ENCODE results near the gene WEE2. TPM values are rescaled to one million over a fixed set of nuclear protein-coding genes. Genes with fewer than 3 reads are reported as not detected.

WEE2 gene
- total RNA-seq, 4 donors from 2014 or later: not detected

GRCh38 chr7:141709318-141709717 is 1.2 kb downstream of the WEE2 start:
- intact Hi-C loops (cut with DNase I; ENCODE audit: low total_unique reads): no loop called here
- no peak for DNase-seq
- Histone ChIP-seq H3K36me3 (no peaks in the 10 kb centered on the region), H3K9me3 (no peaks in the 10 kb centered on the region), H3K4me1 (peaks cover 0 to 22% (median 6%) of the 10 kb centered on the region in 4 donors), H3K4me3 (no peak overlapping the region), H3K27me3 (no peaks in the 10 kb centered on the region), H3K27ac (no peak overlapping the region)
- in situ Hi-C loops (cut with MboI; ENCODE audit: low pct_ligation_motif_present in 1 of 4, low pct_unique_long_range_greater_than_20kb in 1 of 4, low sequenced_read_pairs in 3 of 4): no loop called here
- 79 to 96% methylated on average over 2 of the region's 2 CpGs for WGBS, 2 donors (ENCODE audit: low coverage in 1 of 2)
- TF ChIP-seq CTCF (IDR thresholded peaks at IDR 0.05): no peak
- TF ChIP-seq POLR2A (IDR thresholded peaks at IDR 0.05): no peak
- no peak for TF ChIP-seq POLR2AphosphoS5 (IDR thresholded peaks at IDR 0.05)
- TF ChIP-seq EP300 (IDR thresholded peaks at IDR 0.05; ENCODE audit: low read depth): no peak

DNA sequence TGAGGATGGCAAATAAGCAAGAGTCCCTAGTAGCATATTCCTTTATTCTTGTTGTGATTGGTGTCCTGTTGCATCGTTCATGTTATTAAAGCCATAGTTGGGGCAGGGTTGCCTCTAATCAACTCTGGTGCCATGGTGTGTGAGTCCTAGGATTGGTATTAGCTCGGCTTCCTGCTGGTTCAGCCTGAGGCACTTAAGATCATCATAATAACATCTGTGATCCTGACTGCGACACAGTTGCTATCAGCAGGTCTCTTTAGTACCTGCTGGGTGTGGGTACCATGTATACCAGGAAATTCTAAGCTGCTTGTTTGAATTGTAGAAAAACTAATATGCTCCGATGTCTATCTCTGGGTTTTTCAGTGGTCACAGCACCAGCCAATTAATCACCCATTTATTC is 1.6 kb downstream of the WEE2 start:
- no peak overlapping the region for H3K4me3 ChIP-seq
- TF ChIP-seq POLR2A (IDR thresholded peaks at IDR 0.05) (no peak), POLR2AphosphoS5 (IDR thresholded peaks at IDR 0.05) (no peak), EP300 (IDR thresholded peaks at IDR 0.05; ENCODE audit: low read depth) (no peak), CTCF (IDR thresholded peaks at IDR 0.05) (no peak)
- H3K36me3 ChIP-seq: no peaks in the 10 kb centered on the region
- in situ Hi-C loops (cut with MboI; ENCODE audit: low pct_ligation_motif_present in 1 of 4, low pct_unique_long_range_greater_than_20kb in 1 of 4, low sequenced_read_pairs in 3 of 4): no loop called here
- WGBS, 2 donors (ENCODE audit: low coverage in 1 of 2): 20 to 94% methylated on average over 1 to 4 of the region's 4 CpGs
- H3K27me3 ChIP-seq: no peaks in the 10 kb centered on the region
- intact Hi-C loops (cut with DNase I; ENCODE audit: low total_unique reads): no loop called here
- no peak for DNase-seq
- no peaks in the 10 kb centered on the region for H3K9me3 ChIP-seq
- peaks cover 0 to 18% (median 6%) of the 10 kb centered on the region in 4 donors for H3K4me1 ChIP-seq
- no peak overlapping the region for H3K27ac ChIP-seq

DNA sequence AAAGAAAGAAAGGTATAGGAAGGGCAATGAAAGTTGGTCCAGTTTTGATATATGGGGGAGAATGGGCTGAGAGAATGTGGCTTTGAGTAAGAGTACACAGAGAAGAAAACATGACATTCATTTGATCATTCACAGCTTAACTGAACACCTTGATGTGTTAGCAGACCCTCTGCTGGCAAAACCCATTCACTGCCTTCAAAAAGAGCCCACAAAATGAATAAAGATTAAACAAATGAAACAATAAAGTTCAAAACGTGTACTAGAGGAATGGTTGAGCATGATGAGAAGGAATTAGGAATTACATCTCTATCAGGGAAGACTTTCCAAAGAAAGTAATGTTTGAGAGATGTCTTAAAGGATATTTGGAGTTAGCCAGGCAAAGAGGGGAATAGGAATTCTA is 2.1 kb downstream of the WEE2 start:
- no peaks in the 10 kb centered on the region for H3K9me3 ChIP-seq
- no peaks in the 10 kb centered on the region for H3K36me3 ChIP-seq
- 23% methylated on average over 1 of the region's 1 CpG; no CpG with 5 or more reads in 1 of the 2 donors for WGBS, 2 donors (ENCODE audit: low coverage in 1 of 2)
- no peak for DNase-seq
- intact Hi-C loops (cut with DNase I; ENCODE audit: low total_unique reads) (no loop called here), in situ Hi-C loops (cut with MboI; ENCODE audit: low pct_ligation_motif_present in 1 of 4, low pct_unique_long_range_greater_than_20kb in 1 of 4, low sequenced_read_pairs in 3 of 4) (no loop called here)
- H3K27me3 ChIP-seq: no peaks in the 10 kb centered on the region
- H3K4me1 ChIP-seq: peaks cover 0 to 14% (median 6%) of the 10 kb centered on the region in 4 donors
- H3K4me3 ChIP-seq: no peak overlapping the region
- no peak for TF ChIP-seq POLR2A (IDR thresholded peaks at IDR 0.05)
- TF ChIP-seq POLR2AphosphoS5 (IDR thresholded peaks at IDR 0.05): no peak
- no peak for TF ChIP-seq CTCF (IDR thresholded peaks at IDR 0.05)
- TF ChIP-seq EP300 (IDR thresholded peaks at IDR 0.05; ENCODE audit: low read depth): no peak
- no peak overlapping the region for H3K27ac ChIP-seq

- in situ Hi-C loops (cut with MboI; ENCODE audit: low pct_ligation_motif_present in 1 of 4, low pct_unique_long_range_greater_than_20kb in 1 of 4, low sequenced_read_pairs in 3 of 4) (no loop called here), intact Hi-C loops (cut with DNase I; ENCODE audit: low total_unique reads) (no loop called here)
- TF ChIP-seq EP300 (IDR thresholded peaks at IDR 0.05; ENCODE audit: low read depth): no peak
- no peak for TF ChIP-seq POLR2AphosphoS5 (IDR thresholded peaks at IDR 0.05)
- TF ChIP-seq POLR2A (IDR thresholded peaks at IDR 0.05): no peak
- no peak for TF ChIP-seq CTCF (IDR thresholded peaks at IDR 0.05)
- 80 to 88% methylated on average over 4 to 5 of the region's 5 CpGs for WGBS, 2 donors (ENCODE audit: low coverage in 1 of 2)
- Histone ChIP-seq H3K27ac (no peak overlapping the region), H3K36me3 (no peaks in the 10 kb centered on the region), H3K27me3 (no peaks in the 10 kb centered on the region), H3K4me3 (no peak overlapping the region), H3K9me3 (no peaks in the 10 kb centered on the region), H3K4me1 (no peaks in the 10 kb centered on the region)
- no peak for DNase-seq
These were observed 4.6 kb downstream of the WEE2 start for GRCh38 chr7:141712603-141713255.

All from transverse colon (tissue), 4 donors.